Activated CD4-positive, alpha-beta T cell treated with anti-CD3 and anti-CD28 coated beads, Interleukin-10, Interleukin-2, amounts not matched to agents 100 ng/mL and 50 ng/mL, durations not matched to agents 16 hours and 8 hours (primary cell): Measurements from ENCODE around the gene ARF6.
A peak's percentile ranks its signal among the peaks of the same experiment; 100 is the strongest.
"Not testable (repeated sequence)": the region's sequence is repeated elsewhere in the genome, so short reads cannot be mapped to it uniquely, and the experiment has no call there.

ENCODE experiments used
- DNase-seq: peaks from one replicate; pipeline ENCODE4 v3.0.0-alpha.2; 2020

Gene ARF6

GRCh38 chr14:49892636-49893308, at the start of gene ARF6:
ARF6 (plus strand) TSS chr14:49893082; CDS start chr14:49893737, 655 bp downstream.
- peak; percentile 99 for DNase-seq

DNA sequence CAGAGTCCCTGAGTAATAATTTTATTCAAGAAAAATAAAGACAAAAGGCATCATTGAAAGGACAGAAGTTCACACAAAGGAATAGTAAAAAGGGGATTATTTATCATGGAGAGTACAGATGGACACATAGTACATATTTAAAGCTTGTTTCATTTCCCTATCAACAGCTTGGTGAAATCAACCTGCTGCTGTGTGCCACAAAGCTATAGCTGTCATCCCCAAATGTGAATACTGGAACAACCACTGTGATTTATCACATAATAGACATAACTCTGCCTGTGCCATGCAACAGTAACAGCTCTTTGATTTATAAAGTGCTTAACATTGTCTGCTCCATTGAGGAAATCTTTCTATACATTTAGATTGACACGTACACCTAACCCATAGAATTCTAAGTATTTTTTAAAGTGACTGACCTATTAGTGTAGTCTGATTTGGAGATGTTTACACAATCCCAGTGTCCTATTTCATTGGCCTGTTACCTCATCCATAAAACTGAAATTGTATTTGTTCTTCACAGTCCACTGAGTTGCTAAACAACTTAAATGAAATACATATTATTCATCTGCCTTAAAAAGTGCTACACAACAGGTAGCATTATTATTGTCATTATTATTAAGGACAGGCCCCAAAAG, 43.6 kb upstream of the ARF6 start:
- DNase-seq, result no peak

GRCh38 chr14:49851813-49852212, 41.1 kb upstream of the ARF6 start:
- no peak for DNase-seq

DNA sequence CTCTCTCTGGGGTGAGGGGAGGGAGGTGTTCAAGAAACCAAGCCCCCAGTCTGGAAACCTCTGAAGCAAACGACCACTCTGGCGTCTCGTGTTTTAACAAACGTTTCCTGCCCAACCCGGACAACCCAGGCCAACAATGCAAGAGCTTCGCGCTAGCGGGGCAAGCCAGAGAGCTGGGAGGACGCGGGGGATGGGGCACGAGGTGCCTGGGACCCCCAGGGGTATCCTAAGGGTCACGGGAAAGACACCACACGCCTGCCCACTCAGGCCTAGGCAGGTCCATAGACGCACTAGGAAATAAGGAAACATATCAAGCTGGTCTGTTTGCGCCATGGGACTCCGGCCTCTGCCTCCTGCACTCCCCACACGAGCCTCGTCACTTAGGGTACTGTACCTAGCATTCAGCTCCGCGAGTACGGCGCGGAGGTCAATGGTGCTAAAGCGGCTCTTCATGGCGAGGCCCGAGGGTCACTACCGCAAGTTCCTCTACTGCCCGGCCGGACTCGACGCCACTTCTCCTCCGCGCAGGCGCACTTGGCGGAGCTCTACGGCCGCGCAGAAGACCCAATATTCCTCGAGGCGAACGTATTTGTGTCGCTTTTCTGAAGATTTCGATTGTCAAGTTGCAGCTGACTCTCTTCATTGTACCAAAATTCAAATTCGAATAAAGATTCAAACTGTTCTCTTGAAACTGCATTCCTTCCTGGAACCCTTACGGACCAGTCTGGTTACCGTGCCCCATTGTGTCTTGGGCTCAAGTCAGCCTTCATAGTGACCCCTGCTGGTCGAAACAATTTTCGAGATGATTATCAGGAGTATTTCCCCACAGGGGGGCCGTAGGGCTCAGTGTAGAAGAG, 40.4 kb upstream of the ARF6 start, which contains the start of gene NEMF:
TSS of gene NEMF (minus strand) at position 488 of the 857 bp plus-strand sequence. CDS start at position 453, 35 bp downstream.
- peak; percentile 90 for DNase-seq

GRCh38 chr14:49853158-49853477, 39.8 kb upstream of the ARF6 start:
- no peak for DNase-seq

- peak; percentile 85 for DNase-seq
Observed at GRCh38 chr14:49853572-49854375, 39.1 kb upstream of the ARF6 start.

DNA sequence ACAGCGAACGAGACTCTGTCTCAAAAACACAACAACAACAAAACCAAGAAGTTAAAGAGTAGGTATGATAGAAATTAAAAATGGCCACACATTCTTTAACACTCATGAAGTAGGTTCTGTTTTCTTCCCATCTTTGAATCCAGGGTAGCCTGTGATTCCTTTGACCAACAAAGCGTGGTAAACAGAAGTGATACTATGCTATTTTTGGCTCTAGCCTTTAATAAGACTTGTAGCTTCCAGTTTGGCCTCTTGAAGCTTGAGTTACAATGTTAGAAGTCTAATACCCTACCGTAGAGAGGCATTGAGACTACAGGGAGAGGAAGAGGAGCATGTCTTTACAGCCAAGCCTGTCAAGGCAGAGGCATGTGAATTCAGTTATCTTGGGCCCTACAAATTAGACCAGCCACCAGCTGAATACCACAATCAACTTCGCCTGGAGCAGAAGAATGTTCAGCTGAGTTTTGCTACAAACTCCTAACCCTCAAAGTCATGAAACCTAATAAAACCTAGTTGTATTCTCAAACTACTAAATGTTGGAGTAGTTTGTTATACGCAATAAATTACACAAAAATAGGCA, 35.4 kb upstream of the ARF6 start:
- no peak for DNase-seq

- peak; percentile 77 for DNase-seq
Observed at GRCh38 chr14:49858383-49858782, 34.5 kb upstream of the ARF6 start.

- no peak for DNase-seq
Observed at GRCh38 chr14:49860988-49861698, 31.7 kb upstream of the ARF6 start.

GRCh38 chr14:49861699-49862088, 31.2 kb upstream of the ARF6 start:
- peak; percentile 80 for DNase-seq

DNA sequence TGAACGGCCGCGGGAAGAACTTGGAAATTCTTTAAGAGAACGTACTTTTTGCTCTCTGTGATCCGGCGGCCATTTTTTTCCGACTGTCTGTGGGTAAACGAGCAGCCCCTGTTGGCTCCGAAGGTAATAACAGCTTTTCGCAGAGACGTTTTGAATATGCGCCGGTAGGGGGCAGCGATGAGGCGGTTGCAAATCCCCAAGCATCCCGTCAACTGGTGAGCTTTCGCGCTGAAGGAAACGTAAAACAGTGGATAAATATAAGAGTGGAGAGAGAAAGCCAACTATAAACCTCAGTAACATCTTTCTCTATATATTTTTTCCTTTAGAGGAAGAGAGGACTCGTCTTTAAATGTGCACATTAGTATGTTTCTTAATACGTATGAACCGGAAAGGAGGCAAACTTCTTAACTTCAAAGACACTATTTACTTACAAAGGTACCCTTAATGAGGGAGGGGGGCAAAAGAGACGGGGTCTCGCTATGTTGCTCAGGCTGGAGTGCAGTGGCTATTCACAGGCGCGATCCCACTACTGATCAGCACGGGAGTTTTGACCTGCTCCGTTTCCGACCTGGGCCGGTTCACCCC, 30.7 kb upstream of the ARF6 start:
- peak; percentile 87 for DNase-seq

DNA sequence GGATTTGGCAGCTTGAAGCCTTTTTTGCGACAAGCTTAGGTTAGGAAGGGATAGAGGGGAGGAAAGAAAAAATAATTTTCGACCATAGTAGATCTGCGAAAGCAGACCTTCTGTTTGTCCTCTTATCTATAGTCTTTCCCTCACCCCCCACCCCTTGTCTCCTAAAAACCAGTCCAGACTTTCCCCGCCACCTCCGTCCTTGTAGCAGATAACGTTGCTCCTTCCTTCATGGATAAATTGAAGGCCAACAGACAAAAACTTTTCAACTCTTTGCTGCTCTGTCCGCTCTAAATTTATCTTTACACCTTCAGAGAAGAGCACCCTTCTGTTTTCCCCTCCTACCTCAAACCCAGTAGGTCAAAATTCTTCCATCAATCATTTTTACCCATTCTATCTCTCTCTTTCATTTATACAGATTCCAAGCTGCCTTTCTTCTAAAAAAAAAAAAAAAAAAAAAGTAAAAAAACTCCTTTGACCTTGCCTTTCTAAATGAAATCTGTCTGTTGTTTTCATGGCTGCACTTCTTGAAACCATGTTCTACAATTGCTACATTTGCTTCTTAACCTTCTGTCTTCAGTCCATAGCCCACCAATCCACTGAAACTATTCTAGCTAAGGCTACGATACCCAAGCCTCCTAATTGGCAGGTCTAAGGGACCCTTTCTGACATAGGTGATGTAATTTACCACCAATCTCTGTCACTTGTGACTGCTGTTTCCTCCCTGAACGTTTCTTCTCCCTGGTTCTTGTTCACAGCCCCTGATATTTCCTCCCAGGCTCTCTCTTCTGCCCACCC, 29.2 kb upstream of the ARF6 start:
- DNase-seq, result peak; percentile 73

DNA sequence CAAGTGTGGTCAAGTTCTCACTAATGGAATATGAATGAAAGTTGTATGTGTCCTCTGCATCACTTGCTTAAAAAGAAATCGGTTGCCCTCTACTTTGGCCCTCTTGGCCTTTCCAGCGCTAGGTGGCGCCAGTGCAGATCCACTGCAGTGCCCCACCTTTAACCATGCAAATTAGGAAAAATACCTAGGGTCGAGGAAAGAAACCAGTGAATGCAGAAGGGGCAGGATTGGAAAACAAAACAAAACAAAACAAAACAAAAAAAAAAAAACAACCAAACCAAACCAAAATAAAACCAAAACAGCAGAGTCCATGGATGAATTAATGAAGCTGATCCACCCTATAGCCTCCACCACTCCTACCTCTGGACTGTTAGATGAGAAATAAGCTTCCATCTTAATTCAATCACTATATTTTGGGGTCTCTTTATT, 27.4 kb upstream of the ARF6 start:
- DNase-seq, result peak; percentile 87

DNA sequence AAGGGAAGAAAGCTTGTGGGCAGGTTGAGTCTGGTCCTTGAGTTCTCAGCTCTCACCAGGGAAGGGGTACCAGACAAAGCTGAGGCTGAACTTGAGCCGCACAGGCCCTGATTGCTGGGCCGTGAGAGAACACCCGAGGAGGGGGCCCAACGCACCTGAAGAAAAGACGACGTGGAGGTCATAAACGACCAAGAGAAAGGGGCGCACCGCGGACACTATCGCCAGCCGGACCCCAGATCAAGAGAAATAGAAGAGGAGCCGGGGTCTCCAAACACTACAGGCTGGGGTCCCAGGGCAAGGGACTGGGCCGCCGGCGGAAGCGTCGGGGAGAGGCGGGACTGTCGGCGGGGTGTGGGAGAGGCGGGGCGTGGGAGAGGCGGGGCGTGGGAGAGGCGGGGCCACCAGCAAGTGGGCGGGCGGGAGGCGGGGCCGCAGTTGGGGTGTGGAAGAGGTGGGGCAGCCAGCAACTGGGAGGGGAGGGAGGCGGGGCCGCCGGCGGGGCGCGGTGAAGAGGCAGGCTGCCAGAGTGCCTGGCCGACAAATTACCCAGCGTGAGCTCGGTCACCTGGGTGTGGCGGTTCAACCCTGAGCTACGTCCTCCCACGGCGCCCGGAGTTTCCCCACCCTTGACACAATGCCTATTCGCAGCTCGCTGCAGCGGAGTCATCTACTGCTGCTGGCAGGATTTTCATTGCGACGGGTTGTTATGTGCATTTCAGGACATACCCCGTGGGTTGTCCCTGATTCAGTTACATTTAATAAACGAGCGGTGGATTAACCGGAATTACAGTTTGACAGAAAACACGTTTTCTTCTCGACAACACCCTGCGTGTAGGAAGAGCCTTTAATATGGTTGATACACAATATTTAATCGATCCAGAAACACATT, 24.8 kb upstream of the ARF6 start:
- peak; percentile 99 for DNase-seq

- DNase-seq, result no peak
Observed at GRCh38 chr14:49868720-49869114, 24.2 kb upstream of the ARF6 start.

DNA sequence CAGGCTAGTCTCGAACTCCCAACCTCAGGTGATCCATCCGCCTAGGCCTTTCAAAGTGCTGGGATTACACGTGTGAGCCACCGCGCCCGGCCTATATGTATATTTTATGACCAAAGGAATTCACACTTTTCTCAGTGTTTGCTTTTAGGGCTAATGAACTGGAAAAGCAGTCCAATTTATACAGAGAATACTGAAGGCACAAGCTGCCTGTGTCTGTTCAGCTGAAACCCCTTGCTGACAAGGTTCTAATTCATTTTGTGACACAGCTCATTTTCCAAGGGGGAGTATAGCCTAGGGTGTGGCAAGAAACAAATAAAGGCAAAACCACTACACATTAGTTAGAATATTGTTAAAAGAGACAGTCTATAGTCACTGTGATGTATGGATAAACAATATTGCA, 22.0 kb upstream of the ARF6 start:
- DNase-seq, result no peak

DNA sequence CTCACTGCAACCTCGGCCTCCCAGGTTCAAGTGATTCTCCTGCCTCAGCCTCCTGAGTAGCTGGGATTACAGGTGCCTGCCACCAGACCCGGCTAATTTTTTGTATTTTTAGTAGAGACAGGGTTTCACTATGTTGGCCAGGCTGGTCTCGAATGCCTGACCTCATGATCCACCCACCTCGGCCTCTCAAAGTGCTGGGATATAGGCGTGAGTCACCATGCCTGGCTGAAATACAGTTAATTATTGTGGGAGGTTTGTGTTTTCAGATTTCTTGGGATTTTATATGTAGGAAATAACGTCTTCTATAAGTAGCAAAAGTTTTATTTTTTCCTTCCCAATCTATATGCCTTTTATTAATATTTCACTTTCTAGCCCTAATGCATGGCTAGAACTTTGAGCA, 19.3 kb upstream of the ARF6 start:
- not testable (repeated sequence) for DNase-seq

- no peak for DNase-seq
Observed at GRCh38 chr14:49875640-49876198, 17.2 kb upstream of the ARF6 start.

GRCh38 chr14:49876563-49877127, 16.2 kb upstream of the ARF6 start:
- DNase-seq, result no peak
